ENCODE data around the gene TIPARP.
A peak's percentile ranks its signal among the peaks of the same experiment; 100 is the strongest.

The TIPARP gene

GRCh38 chr3:156670652-156671051 is 3.7 kb upstream of the TIPARP start:
- H3K27ac ChIP-seq, result no peak overlapping the region
- no peak for TF ChIP-seq CTCF (conservative IDR thresholded peaks at IDR 0.05)

- H3K27ac ChIP-seq, result peak overlapping the region; percentile 83
Observed at GRCh38 chr3:156673732-156674045, 701 bp upstream of the TIPARP start.

GRCh38 chr3:156674911-156675829 is 780 bp downstream of the TIPARP start:
- TF ChIP-seq CTCF (conservative IDR thresholded peaks at IDR 0.05), result peak; percentile 62
- H3K27ac ChIP-seq, result peak overlapping the region; percentile 83

More at GRCh38 chr3:156673732-156674045, 701 bp upstream of the TIPARP start:
- no peak for TF ChIP-seq CTCF (conservative IDR thresholded peaks at IDR 0.05)

GRCh38 chr3:156675830-156676767 is 1.7 kb downstream of the TIPARP start:
- peak overlapping the region; percentile 83 for H3K27ac ChIP-seq
- no peak; the same call in 1 of the 2 replicates for TF ChIP-seq CTCF (conservative IDR thresholded peaks at IDR 0.05)

GRCh38 chr3:156676768-156677479 is 2.5 kb downstream of the TIPARP start:
- no peak for TF ChIP-seq CTCF (conservative IDR thresholded peaks at IDR 0.05)
- H3K27ac ChIP-seq, result no peak overlapping the region; the same call in 1 of the 2 replicates

GRCh38 chr3:156677536-156677935 is 3.1 kb downstream of the TIPARP start:
- H3K27ac ChIP-seq, result no peak overlapping the region
- TF ChIP-seq CTCF (conservative IDR thresholded peaks at IDR 0.05), result no peak

All from VCaP (cell line).